ENCODE measurements around the gene FAM151A. TPM values are rescaled to one million over a fixed set of nuclear protein-coding genes. Genes with fewer than 3 reads are reported as not detected.
"Not testable (repeated sequence)": the region's sequence is repeated elsewhere in the genome, so short reads cannot be mapped to it uniquely, and the experiment has no call there.

The FAM151A gene
- total and polyA plus RNA-seq, 5 experiments from 2014 or later = not detected

- POLR2A ChIA-PET = no interaction called here
- Mint-ChIP-seq H3K27me3 (peaks cover 2 to 13% (median 10%) of the 10 kb centered on the region in 5 donors), H3K4me3 (no peak overlapping the region), H3K27ac (peak overlapping the region in 1 of 10 donors; percentile 72), H3K4me1 (no peaks in the 10 kb centered on the region), H3K36me3 (no peaks in the 10 kb centered on the region), H3K9me3 (peaks cover 0 to 4% (median 0%) of the 10 kb centered on the region in 9 donors)
- no peak for DNase-seq
- ATAC-seq = no peak
These were observed 27.1 kb upstream of the FAM151A start for GRCh38 chr1:54650417-54650816.

- no peaks in the 10 kb centered on the region for H3K4me1 Mint-ChIP-seq
- no peak for DNase-seq
- ATAC-seq = no peak
- H3K36me3 Mint-ChIP-seq = no peaks in the 10 kb centered on the region
- H3K9me3 Mint-ChIP-seq = peaks cover 0 to 6% (median 0%) of the 10 kb centered on the region in 9 donors
- H3K27me3 Mint-ChIP-seq = peaks cover 2 to 13% (median 10%) of the 10 kb centered on the region in 5 donors
- no peak overlapping the region for H3K27ac Mint-ChIP-seq
- POLR2A ChIA-PET = no interaction called here
- H3K4me3 Mint-ChIP-seq = no peak overlapping the region
These were observed 26.6 kb upstream of the FAM151A start for GRCh38 chr1:54649921-54650320.

GRCh38 chr1:54649130-54649898 is 26.0 kb upstream of the FAM151A start:
- POLR2A ChIA-PET = no interaction called here
- no peak overlapping the region for H3K27ac Mint-ChIP-seq
- no peaks in the 10 kb centered on the region for H3K4me1 Mint-ChIP-seq
- no peaks in the 10 kb centered on the region for H3K36me3 Mint-ChIP-seq
- no peak for ATAC-seq
- H3K9me3 Mint-ChIP-seq = peaks cover 0 to 8% (median 1%) of the 10 kb centered on the region in 9 donors
- H3K27me3 Mint-ChIP-seq = peaks cover 2 to 13% (median 10%) of the 10 kb centered on the region in 5 donors
- DNase-seq = no peak
- H3K4me3 Mint-ChIP-seq = no peak overlapping the region

- no peak for ATAC-seq
- Mint-ChIP-seq H3K27ac (peak overlapping the region in 1 of 10 donors; percentile 40), H3K36me3 (peaks cover 0 to 8% (median 0%) of the 10 kb centered on the region in 3 donors)
These were observed 22.7 kb upstream of the FAM151A start for GRCh38 chr1:54645806-54646676.

GRCh38 chr1:54643736-54644135 is 20.4 kb upstream of the FAM151A start:
- peaks cover 2 to 6% (median 5%) of the 10 kb centered on the region in 5 donors for H3K27me3 Mint-ChIP-seq
- POLR2A ChIA-PET = no interaction called here
- H3K4me3 Mint-ChIP-seq = no peak overlapping the region
- H3K9me3 Mint-ChIP-seq = peaks cover 0 to 28% (median 11%) of the 10 kb centered on the region in 9 donors
- DNase-seq = no peak
- ATAC-seq = no peak
- no peaks in the 10 kb centered on the region for H3K4me1 Mint-ChIP-seq
- no peak overlapping the region for H3K27ac Mint-ChIP-seq
- H3K36me3 Mint-ChIP-seq = peaks cover 0 to 8% (median 0%) of the 10 kb centered on the region in 3 donors

More at GRCh38 chr1:54645806-54646676, 22.7 kb upstream of the FAM151A start:
- Mint-ChIP-seq H3K4me1 (no peaks in the 10 kb centered on the region), H3K27me3 (peaks cover 2 to 13% (median 10%) of the 10 kb centered on the region in 5 donors), H3K4me3 (peak overlapping the region in 1 of 10 donors; percentile 29), H3K9me3 (peaks cover 0 to 28% (median 11%) of the 10 kb centered on the region in 9 donors)
- POLR2A ChIA-PET = no interaction called here
- no peak for DNase-seq

GRCh38 chr1:54640863-54641836 is 17.8 kb upstream of the FAM151A start, which contains the start of gene MROH7:
MROH7 (plus strand) TSS chr1:54641786; CDS start chr1:54652927, 11,141 bp downstream.
- no peak within 1 kb of the TSS for H3K27ac Mint-ChIP-seq
- H3K4me1 Mint-ChIP-seq = no peaks in the 10 kb centered on the region
- peaks cover 0 to 30% (median 11%) of the 10 kb centered on the region in 9 donors for H3K9me3 Mint-ChIP-seq
- POLR2A ChIA-PET = no interaction called here
- DNase-seq (no peak), ATAC-seq (no peak)
- peaks cover 0 to 8% (median 0%) of the 10 kb centered on the region in 3 donors for H3K36me3 Mint-ChIP-seq
- peaks cover 0 to 5% (median under 1%) of the 10 kb centered on the region in 5 donors for H3K27me3 Mint-ChIP-seq
- no peak within 1 kb of the TSS for H3K4me3 Mint-ChIP-seq

- Mint-ChIP-seq H3K9me3 (peaks cover 0 to 30% (median 11%) of the 10 kb centered on the region in 9 donors), H3K27ac (no peak overlapping the region), H3K36me3 (peaks cover 0 to 8% (median 0%) of the 10 kb centered on the region in 3 donors), H3K4me1 (no peaks in the 10 kb centered on the region), H3K27me3 (peaks cover 0 to 5% (median 3%) of the 10 kb centered on the region in 5 donors), H3K4me3 (no peak overlapping the region)
- no peak for DNase-seq
- no peak for ATAC-seq
- POLR2A ChIA-PET = no interaction called here
These were observed 17.0 kb upstream of the FAM151A start for GRCh38 chr1:54640361-54640760.

- DNase-seq, POLR2A ChIA-PET, H3K36me3 Mint-ChIP-seq, H3K4me1 Mint-ChIP-seq, H3K27ac Mint-ChIP-seq, H3K4me3 Mint-ChIP-seq, ATAC-seq, H3K27me3 Mint-ChIP-seq, H3K9me3 Mint-ChIP-seq: not testable (repeated sequence)
These were observed 13.4 kb upstream of the FAM151A start for GRCh38 chr1:54636461-54637446.

GRCh38 chr1:54635804-54636203 is 12.5 kb upstream of the FAM151A start:
- H3K9me3 Mint-ChIP-seq, POLR2A ChIA-PET, H3K36me3 Mint-ChIP-seq, H3K4me1 Mint-ChIP-seq, H3K4me3 Mint-ChIP-seq, DNase-seq, ATAC-seq, H3K27ac Mint-ChIP-seq: not testable (repeated sequence)
- peaks cover 1 to 12% (median 4%) of the 10 kb centered on the region in 5 donors for H3K27me3 Mint-ChIP-seq

GRCh38 chr1:54627196-54627595 is 3.9 kb upstream of the FAM151A start:
- DNase-seq (no peak), ATAC-seq (no peak)
- H3K9me3 Mint-ChIP-seq = peaks cover 0 to 7% (median 0%) of the 10 kb centered on the region in 9 donors
- peaks cover 0 to 2% (median 0%) of the 10 kb centered on the region in 3 donors for H3K36me3 Mint-ChIP-seq
- H3K4me1 Mint-ChIP-seq = no peaks in the 10 kb centered on the region
- POLR2A ChIA-PET = no interaction called here
- no peak overlapping the region for H3K27ac Mint-ChIP-seq
- H3K27me3 Mint-ChIP-seq = peaks cover 2 to 22% (median 3%) of the 10 kb centered on the region in 5 donors
- no peak overlapping the region for H3K4me3 Mint-ChIP-seq

Measured in naive thymus-derived CD8-positive, alpha-beta T cell (primary cell).